GM21825 (cell line): Measurements from ENCODE around the gene SARS2.
"Not testable (repeated sequence)": the region's sequence is repeated elsewhere in the genome, so short reads cannot be mapped to it uniquely, and the experiment has no call there.

ENCODE experiments used
- ATAC-seq: cut with Tn5 transposase; IDR thresholded peaks from one replicate; pipeline ENCODE4 v1.9.1; 2021; ENCODE audit warnings: mild to moderate bottlenecking, moderate library complexity; ENCODE audit not compliant: unreplicated experiment

SARS2 gene, protein sequence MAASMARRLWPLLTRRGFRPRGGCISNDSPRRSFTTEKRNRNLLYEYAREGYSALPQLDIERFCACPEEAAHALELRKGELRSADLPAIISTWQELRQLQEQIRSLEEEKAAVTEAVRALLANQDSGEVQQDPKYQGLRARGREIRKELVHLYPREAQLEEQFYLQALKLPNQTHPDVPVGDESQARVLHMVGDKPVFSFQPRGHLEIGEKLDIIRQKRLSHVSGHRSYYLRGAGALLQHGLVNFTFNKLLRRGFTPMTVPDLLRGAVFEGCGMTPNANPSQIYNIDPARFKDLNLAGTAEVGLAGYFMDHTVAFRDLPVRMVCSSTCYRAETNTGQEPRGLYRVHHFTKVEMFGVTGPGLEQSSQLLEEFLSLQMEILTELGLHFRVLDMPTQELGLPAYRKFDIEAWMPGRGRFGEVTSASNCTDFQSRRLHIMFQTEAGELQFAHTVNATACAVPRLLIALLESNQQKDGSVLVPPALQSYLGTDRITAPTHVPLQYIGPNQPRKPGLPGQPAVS

GRCh38 chr19:38929929-38930775, at the start of gene SARS2:
Gene SARS2, minus strand, starts transcription at chr19:38930763. Its CDS starts 27 bp downstream, at chr19:38930736.
- peak; percentile 69 for ATAC-seq

DNA sequence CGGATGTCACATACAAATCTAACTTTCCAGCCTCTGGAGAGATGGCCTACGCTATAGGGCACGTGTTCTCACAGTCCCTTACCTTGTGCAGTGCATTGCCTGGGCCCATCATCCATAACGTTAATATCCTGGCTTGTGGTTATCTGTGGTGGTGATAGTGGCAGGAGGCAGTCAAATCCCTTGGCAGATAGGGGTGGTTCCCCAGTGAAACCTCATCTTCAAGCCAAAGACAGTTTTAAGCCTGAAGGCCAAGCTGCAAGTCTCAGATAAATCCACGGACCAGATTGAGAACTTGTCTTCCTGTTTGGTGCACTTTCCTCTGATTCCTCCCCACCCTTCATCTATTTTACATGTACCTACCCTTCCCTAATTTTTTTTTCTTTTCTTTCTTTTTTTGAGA, 49.2 kb upstream of the SARS2 start:
- no peak for ATAC-seq

GRCh38 chr19:38978326-38978689, 47.7 kb upstream of the SARS2 start:
- no peak for ATAC-seq

- peak; percentile 85 for ATAC-seq
Observed at GRCh38 chr19:38977445-38978325, 47.1 kb upstream of the SARS2 start.

GRCh38 chr19:38975861-38976271, 45.3 kb upstream of the SARS2 start:
- ATAC-seq: no peak

- ATAC-seq: no peak
Observed at GRCh38 chr19:38975214-38975860, 44.8 kb upstream of the SARS2 start, which contains the start of gene FBXO17. Gene FBXO17, minus strand, starts transcription at chr19:38975742. Its CDS starts 25,423 bp downstream, at chr19:38950319.

GRCh38 chr19:38974624-38975213, 44.2 kb upstream of the SARS2 start:
- no peak for ATAC-seq

GRCh38 chr19:38971672-38972071, 41.1 kb upstream of the SARS2 start:
- ATAC-seq: no peak

DNA sequence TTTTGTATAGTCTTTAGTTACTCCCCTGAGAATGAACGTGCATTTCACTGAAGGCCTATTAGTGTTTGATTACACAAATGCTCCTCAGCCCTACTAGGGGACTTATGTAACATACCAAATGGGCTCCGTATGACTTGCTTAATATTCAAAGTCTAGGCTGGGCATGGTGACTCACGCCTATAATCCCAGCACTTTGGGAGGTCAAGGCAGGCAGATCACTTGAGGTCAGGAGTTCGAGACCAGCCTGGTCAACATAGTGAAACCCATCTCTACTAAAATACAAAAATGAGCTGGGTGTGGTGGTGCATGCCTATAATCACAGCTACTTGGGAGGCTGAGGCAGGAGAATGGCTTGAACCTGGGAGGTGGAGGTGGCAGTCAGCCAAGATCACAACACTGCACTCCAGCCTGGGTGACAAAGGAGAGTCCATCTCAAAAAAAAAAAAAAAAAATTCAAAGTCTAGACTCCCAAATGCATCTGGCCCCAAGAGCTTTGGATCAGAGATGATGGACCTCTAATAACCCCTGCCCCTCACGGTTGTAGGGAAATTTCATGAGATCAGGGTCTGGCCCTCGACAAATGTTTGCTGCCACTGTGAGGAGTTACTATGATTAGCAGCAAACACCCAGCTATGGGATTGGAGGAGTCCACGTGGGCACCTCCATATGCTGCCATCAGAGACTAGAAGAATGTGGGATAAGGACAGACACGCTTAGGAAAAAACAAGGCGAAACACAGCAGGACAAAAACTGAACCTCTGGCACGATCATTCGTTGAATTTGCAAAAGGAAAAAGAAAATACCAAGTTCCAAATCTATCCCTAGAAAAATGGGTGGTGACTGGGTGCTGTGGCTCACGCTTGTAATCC, 40.3 kb upstream of the SARS2 start:
- no peak for ATAC-seq

GRCh38 chr19:38966149-38966548, 35.6 kb upstream of the SARS2 start:
- not testable (repeated sequence) for ATAC-seq

DNA sequence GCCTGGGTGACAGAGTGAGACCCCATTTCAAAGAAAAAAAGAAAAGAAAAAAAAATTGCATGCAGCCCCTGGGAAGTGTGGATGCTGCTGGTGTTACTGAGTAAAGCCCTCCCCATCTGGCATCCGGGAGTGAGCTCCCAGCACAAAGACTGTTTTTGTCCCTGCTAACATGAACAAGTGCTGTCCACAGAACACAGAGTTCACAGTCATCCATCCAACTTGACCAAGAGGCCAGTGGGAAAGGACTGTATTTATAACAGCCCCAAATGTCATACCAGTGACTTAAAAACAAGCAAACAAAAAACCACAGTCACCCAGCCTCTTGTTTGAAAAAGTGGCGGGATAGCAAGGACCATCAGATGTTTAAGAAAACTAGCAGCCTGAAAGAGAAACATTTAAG, 34.2 kb upstream of the SARS2 start:
- ATAC-seq: no peak

GRCh38 chr19:38959618-38960017, 29.1 kb upstream of the SARS2 start:
- ATAC-seq: no peak

- no peak for ATAC-seq
Observed at GRCh38 chr19:38958301-38958700, 27.7 kb upstream of the SARS2 start.

DNA sequence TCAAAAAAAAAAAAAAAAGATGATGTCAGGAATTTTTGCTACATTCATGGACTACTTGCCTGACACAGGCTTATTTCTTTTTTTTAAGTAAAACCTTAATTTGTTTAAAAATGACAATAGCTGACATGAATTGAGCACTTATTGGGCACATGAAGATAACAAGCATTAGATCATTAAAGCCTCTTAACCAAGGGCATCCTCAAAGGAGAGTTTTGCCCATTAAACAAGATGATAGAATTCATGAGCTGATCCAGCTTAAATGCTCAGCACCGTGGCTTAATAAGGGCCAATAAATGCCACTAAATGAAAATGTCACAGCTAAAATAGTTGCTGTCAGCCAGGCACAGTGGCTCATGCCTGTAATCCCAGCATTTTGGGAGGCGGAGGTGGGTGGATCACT, 25.7 kb upstream of the SARS2 start:
- ATAC-seq: no peak

DNA sequence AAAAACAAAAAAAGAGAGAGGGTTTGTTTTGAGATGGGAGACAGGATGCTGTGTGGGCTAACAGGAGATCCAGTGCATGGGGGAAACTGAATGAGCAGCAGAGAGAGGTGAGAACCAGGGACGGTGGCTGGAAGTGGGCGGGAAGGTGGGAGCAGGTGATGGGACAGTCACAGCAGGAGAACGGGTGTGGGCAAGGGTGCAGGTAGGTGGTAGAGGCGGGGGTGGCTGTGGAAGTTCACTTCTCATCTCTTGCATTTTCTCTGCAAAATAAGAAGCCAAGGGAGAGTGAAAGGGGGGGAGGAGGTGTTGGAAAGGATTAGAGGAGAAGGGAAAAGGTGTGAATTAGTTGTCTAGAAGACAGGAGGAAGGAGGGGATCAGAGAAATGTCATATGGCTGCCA, 23.1 kb upstream of the SARS2 start:
- ATAC-seq: no peak

GRCh38 chr19:38952395-38953165, 22.0 kb upstream of the SARS2 start:
- no peak for ATAC-seq

DNA sequence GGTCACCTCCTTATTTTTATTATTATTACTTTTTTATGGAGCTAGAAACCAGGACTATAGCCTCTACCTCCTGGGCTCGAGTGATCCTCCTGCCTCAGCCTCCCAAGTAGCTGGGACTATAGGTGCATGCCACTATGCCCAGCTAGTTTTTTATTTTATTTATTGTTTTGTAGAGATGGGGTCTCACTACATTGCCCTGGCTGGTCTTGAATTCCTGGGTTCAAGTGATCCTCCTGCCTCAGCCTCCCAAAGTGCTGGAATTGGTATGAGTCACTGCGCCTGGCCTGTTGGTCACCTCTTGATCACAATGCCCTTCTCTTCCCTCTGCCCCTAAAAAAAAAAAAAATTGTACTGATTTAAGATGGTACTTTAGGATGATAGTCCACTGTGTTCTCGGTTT, 20.6 kb upstream of the SARS2 start:
- ATAC-seq: no peak
